Sigmoid colon (tissue), 7 donors: ENCODE measurements around the gene ADCY2. TPM values are rescaled to one million over a fixed set of nuclear protein-coding genes. Genes with fewer than 3 reads are reported as not detected.

ENCODE experiments used
- DNase-seq: peaks from one replicate; pipeline ENCODE4 v3.0.0-alpha.2; 2019
- H3K27ac ChIP-seq, 4 donors: fragments of 200-600 bp; sonication (generic); one replicate each; pipeline ENCODE4 v1.5.1; 2016 to 2019; ENCODE audit warnings: mild to moderate bottlenecking in 1 of 4
- H3K27me3 ChIP-seq, 3 donors: fragments of 200-600 bp; sonication (generic); one replicate each; pipeline ENCODE4 v1.5.1; 2019; ENCODE audit warnings: mild to moderate bottlenecking in 1 of 3
- H3K36me3 ChIP-seq, 4 donors: fragments of 200-600 bp; sonication (generic); one replicate each; pipeline ENCODE4 v1.5.1; 2016 to 2019
- H3K4me1 ChIP-seq, 4 donors: fragments of 200-600 bp; sonication (generic); one replicate each; pipeline ENCODE4 v1.5.1; 2017 to 2019
- H3K4me3 ChIP-seq, 4 donors: fragments of 200-600 bp; sonication (generic); one replicate each; pipeline ENCODE4 v1.5.1; 2017 to 2019; ENCODE audit warnings: mild to moderate bottlenecking in 2 of 4, moderate library complexity in 1 of 4
- H3K9me3 ChIP-seq, 4 donors: fragments of 200-600 bp in 3 of 4; sonication (generic) in 3 of 4; one replicate each; pipeline versions ENCODE4 v1.5.1 to v1.6.1; 2013 to 2019
- CTCF ChIP-seq, 4 experiments: fragments of 450-650 bp in 3 of 4; fragments of 200-600 bp in 1 of 4; IDR thresholded peaks; one replicate each; pipeline ENCODE4 v1.5.1; 2016 to 2019; ENCODE audit warnings: antibody characterized with exemption in 4 of 4, mild to moderate bottlenecking in 3 of 4, moderate library complexity in 2 of 4
- EP300 ChIP-seq, 4 donors: sonication (generic); formaldehyde crosslinking; IDR thresholded peaks; one replicate each; pipeline ENCODE4 v1.6.1; 2017; ENCODE audit warnings: antibody characterized with exemption in 4 of 4
- POLR2A ChIP-seq, 2 donors: fragments of 450-650 bp; IDR thresholded peaks; one replicate each; pipeline ENCODE4 v1.6.1; 2016; ENCODE audit warnings: antibody characterized with exemption in 2 of 2, mild to moderate bottlenecking in 2 of 2, moderate library complexity in 2 of 2
- POLR2AphosphoS5 ChIP-seq, 4 donors: sonication (generic); formaldehyde crosslinking; IDR thresholded peaks; one replicate each; pipeline ENCODE4 v1.6.1; 2017; ENCODE audit warnings: antibody characterized with exemption in 4 of 4
- WGBS, 2 donors: extraction: QIAGEN DNeasy Blood & Tissue Kit; methylation state at CpG; one replicate each; pipeline ENCODE4 v1.1.7; 2013; 5-methylcytosine and 5-hydroxymethylcytosine counted together
- intact Hi-C: fragments of 100-400 bp; cut with DNase I; formaldehyde crosslinking; loops from one replicate; pipeline ENCODE4 v1.15.1; 2023
- polyA plus RNA-seq, 3 donors: library from polyadenylated mRNA; stranded (reverse); fragments of 200-250 nt; gene quantifications; one replicate each; pipeline ENCODE4 v1.2.3, GENCODE V29; 2013
- total RNA-seq, 4 donors: library from RNA; depleted of rRNA; stranded (reverse); fragments of >200 nt; gene quantifications; one replicate each; pipeline ENCODE4 v1.1.0, GENCODE V29; 2016
- donor health status: healthy with polysubstance abuse.
- donor health status: Bipolar disorder and iron deficiency.
- donor health status: healthy.

The ADCY2 gene
- total and polyA plus RNA-seq, 7 donors: 0.69 to 9.5 (median 4.4) TPM

DNA sequence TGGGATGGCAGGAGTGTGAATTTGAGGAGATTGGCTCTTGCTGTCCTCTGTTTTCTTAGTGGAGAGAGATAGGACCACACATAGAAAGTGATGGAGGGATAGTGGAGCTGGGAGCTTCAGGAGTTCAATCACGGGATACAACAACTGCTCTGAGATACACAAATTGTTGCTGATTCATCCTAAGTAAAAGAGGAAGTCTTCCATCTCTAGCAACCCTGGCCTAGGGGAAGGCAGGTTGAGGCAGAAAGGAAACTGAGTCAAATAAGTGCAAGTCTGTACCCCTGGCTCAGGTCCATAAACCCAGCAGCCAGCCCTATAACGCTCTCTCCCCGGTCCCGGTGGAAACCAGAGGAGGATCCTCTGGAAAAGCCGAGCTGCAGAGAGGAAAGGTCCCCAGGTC is 97.7 kb downstream of the ADCY2 start:
- WGBS, 2 donors: 78 to 85% methylated on average over 5 of the region's 5 CpGs
- no peaks in the 10 kb centered on the region for H3K9me3 ChIP-seq
- intact Hi-C loops: no loop called here
- H3K27ac ChIP-seq: no peak overlapping the region
- no peak for TF ChIP-seq CTCF (IDR thresholded peaks at IDR 0.05)
- TF ChIP-seq POLR2AphosphoS5 (IDR thresholded peaks at IDR 0.05): no peak
- TF ChIP-seq EP300 (IDR thresholded peaks at IDR 0.05): no peak
- TF ChIP-seq POLR2A (IDR thresholded peaks at IDR 0.05): no peak
- no peaks in the 10 kb centered on the region for H3K36me3 ChIP-seq
- peaks cover 0 to 4% (median 0%) of the 10 kb centered on the region in 4 donors for H3K4me1 ChIP-seq
- no peak overlapping the region for H3K4me3 ChIP-seq
- H3K27me3 ChIP-seq: no peaks in the 10 kb centered on the region
- no peak for DNase-seq

DNA sequence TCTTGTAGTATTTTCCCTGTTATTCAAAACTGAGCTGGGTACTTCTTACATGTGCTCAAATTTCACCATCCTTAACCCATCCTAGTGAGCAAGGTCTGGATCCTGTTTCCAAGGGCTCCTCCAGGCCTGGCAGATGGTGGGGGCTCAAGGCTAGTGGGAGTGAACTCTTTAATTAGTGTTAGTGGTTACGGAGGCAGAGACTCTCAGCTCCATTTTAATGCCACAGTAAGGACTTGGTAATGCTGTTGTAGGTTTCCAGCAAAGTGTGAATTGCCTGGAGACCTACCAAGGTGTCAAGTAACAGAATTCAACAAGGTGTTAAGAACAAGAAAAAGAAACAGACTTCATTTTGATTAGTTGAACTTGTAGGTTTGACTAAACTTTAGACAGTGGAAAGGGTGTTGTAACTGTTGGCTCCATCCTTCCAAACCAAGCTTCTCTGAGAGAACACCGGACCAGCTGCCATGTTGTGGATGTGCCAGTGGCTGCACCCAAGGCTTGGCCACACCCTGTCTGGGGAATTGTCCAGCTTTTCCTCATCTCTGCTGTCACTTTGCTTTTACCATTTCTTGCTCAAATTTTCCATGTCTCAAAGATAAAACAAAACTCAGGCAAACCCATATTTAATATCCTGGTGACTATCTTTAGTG is 98.7 kb downstream of the ADCY2 start:
- Histone ChIP-seq H3K9me3 (no peaks in the 10 kb centered on the region), H3K36me3 (no peaks in the 10 kb centered on the region), H3K4me3 (no peak overlapping the region), H3K27ac (no peak overlapping the region), H3K27me3 (no peaks in the 10 kb centered on the region), H3K4me1 (peaks cover 0 to 4% (median 0%) of the 10 kb centered on the region in 4 donors)
- WGBS, 2 donors: 69 to 75% methylated on average over 2 of the region's 2 CpGs
- no peak for TF ChIP-seq POLR2AphosphoS5 (IDR thresholded peaks at IDR 0.05)
- DNase-seq: no peak
- intact Hi-C loops: no loop called here

DNA sequence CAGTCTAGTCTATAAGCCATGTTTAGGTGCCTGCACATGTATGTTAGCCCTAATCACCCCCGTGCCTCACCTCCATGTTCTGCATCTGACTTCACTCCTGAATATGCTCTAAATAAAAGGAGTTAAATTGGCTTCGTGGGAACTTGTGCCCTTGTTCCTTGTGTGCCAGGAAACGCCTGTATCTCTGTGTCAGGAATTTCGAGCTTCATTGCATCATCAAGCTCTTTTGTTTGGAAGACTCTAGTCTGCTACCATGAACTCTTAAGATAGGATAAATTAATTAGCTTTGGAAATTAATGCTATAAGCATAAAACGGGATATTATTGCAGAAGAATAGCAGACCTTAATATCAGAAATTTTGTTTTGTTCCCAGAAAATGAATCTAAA is 99.2 kb downstream of the ADCY2 start:
- WGBS, 2 donors: 59 to 65% methylated on average over 5 of the region's 5 CpGs
- no peak for DNase-seq
- no peaks in the 10 kb centered on the region for H3K36me3 ChIP-seq
- TF ChIP-seq POLR2AphosphoS5 (IDR thresholded peaks at IDR 0.05) (no peak), CTCF (IDR thresholded peaks at IDR 0.05) (no peak), EP300 (IDR thresholded peaks at IDR 0.05) (no peak), POLR2A (IDR thresholded peaks at IDR 0.05) (no peak)
- H3K4me3 ChIP-seq: no peak overlapping the region
- peaks cover 0 to 4% (median 0%) of the 10 kb centered on the region in 4 donors for H3K4me1 ChIP-seq
- intact Hi-C loops: no loop called here
- H3K9me3 ChIP-seq: no peaks in the 10 kb centered on the region
- no peak overlapping the region for H3K27ac ChIP-seq
- no peaks in the 10 kb centered on the region for H3K27me3 ChIP-seq

- 67 to 79% methylated on average over 3 of the region's 3 CpGs for WGBS, 2 donors
- TF ChIP-seq CTCF (IDR thresholded peaks at IDR 0.05) (no peak), EP300 (IDR thresholded peaks at IDR 0.05) (no peak), POLR2A (IDR thresholded peaks at IDR 0.05) (no peak), POLR2AphosphoS5 (IDR thresholded peaks at IDR 0.05) (no peak)
- Histone ChIP-seq H3K36me3 (no peaks in the 10 kb centered on the region), H3K4me1 (peaks cover 0 to 3% (median 0%) of the 10 kb centered on the region in 4 donors), H3K4me3 (no peak overlapping the region), H3K27me3 (no peaks in the 10 kb centered on the region), H3K9me3 (no peaks in the 10 kb centered on the region), H3K27ac (no peak overlapping the region)
- no peak for DNase-seq
- intact Hi-C loops: no loop called here
These were observed 104.3 kb downstream of the ADCY2 start for GRCh38 chr5:7500256-7500655.

- Histone ChIP-seq H3K36me3 (no peaks in the 10 kb centered on the region), H3K4me3 (no peak overlapping the region), H3K27ac (no peak overlapping the region), H3K4me1 (no peaks in the 10 kb centered on the region), H3K9me3 (no peaks in the 10 kb centered on the region), H3K27me3 (no peaks in the 10 kb centered on the region)
- 74 to 75% methylated on average over 2 of the region's 2 CpGs for WGBS, 2 donors
- intact Hi-C loops: no loop called here
- TF ChIP-seq EP300 (IDR thresholded peaks at IDR 0.05) (no peak), POLR2AphosphoS5 (IDR thresholded peaks at IDR 0.05) (no peak), POLR2A (IDR thresholded peaks at IDR 0.05) (no peak), CTCF (IDR thresholded peaks at IDR 0.05) (no peak)
- DNase-seq: no peak
These were observed 105.1 kb downstream of the ADCY2 start for GRCh38 chr5:7501061-7501460.
